ENCODE results near the gene MAGI2.

The MAGI2 gene

DNA sequence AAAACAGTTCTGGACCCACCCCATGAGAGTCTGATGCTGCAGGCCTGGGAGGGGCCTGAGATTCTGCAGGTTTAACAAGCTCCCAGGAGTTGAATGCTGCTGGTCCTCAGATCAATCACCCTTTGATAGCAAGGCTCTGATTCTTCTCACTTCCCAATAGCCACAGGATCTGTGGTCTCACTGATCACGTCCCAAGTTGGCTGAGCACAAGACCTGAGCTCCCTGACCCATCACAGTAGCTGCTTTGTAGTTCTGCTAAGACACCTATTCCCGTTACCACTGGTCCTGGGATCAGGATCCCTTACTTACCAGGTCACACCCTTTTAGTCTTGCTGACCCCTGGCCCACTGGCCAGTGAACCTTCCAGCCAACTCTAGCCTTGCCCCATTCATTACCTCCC lies 1282.1 kb downstream of the MAGI2 start:
- in situ Hi-C loops (cut with MboI; ENCODE audit: low sequenced_read_pairs, unreplicated experiment), result no loop called here
- no peak for DNase-seq (ENCODE audit: low spot score)
- TF ChIP-seq, protein P1, sequence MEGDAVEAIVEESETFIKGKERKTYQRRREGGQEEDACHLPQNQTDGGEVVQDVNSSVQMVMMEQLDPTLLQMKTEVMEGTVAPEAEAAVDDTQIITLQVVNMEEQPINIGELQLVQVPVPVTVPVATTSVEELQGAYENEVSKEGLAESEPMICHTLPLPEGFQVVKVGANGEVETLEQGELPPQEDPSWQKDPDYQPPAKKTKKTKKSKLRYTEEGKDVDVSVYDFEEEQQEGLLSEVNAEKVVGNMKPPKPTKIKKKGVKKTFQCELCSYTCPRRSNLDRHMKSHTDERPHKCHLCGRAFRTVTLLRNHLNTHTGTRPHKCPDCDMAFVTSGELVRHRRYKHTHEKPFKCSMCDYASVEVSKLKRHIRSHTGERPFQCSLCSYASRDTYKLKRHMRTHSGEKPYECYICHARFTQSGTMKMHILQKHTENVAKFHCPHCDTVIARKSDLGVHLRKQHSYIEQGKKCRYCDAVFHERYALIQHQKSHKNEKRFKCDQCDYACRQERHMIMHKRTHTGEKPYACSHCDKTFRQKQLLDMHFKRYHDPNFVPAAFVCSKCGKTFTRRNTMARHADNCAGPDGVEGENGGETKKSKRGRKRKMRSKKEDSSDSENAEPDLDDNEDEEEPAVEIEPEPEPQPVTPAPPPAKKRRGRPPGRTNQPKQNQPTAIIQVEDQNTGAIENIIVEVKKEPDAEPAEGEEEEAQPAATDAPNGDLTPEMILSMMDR (IDR thresholded peaks at IDR 0.05; ENCODE audit: borderline replicate concordance, control extremely low read depth, extremely low read depth, insufficient read depth, missing control alignments), result no peak

- TF ChIP-seq, protein P1 (IDR thresholded peaks at IDR 0.05; ENCODE audit: borderline replicate concordance, control extremely low read depth, extremely low read depth, insufficient read depth, missing control alignments), result no peak
- DNase-seq (ENCODE audit: low spot score), result no peak
These were observed 1282.7 kb downstream of the MAGI2 start for GRCh38 chr7:78170815-78171214.

DNA sequence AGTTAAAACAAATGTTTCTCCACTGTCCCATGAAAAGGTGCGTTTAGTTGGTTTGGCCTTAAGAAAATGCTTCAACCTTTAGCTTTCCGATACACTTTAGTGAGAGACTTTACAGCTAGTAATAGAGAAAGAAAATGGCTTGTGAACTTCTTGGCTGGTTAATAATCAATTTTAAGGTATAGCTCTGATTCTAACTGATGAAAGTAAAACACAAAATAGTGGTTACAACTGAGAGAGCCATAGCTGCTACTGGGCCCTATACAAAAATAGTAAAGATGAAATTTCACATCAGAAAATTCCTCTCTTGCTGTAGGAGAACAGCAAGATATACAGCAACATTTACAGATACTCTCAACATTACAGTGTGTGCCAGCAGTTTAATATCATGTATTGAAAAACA lies 1283.5 kb downstream of the MAGI2 start:
- in situ Hi-C loops (cut with MboI; ENCODE audit: low sequenced_read_pairs, unreplicated experiment), result no loop called here
- TF ChIP-seq, protein P1 (IDR thresholded peaks at IDR 0.05; ENCODE audit: borderline replicate concordance, control extremely low read depth, extremely low read depth, insufficient read depth, missing control alignments), result no peak
- DNase-seq (ENCODE audit: low spot score), result no peak

More at GRCh38 chr7:78170815-78171214, 1282.7 kb downstream of the MAGI2 start:
- in situ Hi-C loops (cut with MboI; ENCODE audit: low sequenced_read_pairs, unreplicated experiment), result no loop called here

DNA sequence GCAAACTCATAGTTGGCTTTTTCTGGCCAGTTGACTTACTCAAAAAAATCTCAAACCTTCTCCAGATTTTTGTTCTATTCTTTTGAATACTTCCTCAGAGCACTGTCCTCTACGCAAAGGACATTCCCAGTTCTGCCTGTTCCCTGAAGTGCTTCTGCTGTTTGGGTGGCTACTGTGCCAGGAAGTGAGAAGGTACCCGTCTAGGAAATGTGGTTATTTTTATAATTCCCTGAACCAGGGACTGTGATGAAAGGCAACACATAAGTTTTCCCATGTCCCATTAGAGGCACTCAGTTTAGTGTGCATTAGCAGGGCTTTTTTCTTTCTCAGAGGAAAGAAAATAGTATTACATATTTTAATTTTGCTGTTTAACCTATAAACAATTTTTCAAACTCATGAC lies 1284.6 kb downstream of the MAGI2 start:
- DNase-seq (ENCODE audit: low spot score), result no peak
- TF ChIP-seq, protein P1 (IDR thresholded peaks at IDR 0.05; ENCODE audit: borderline replicate concordance, control extremely low read depth, extremely low read depth, insufficient read depth, missing control alignments), result no peak
- in situ Hi-C loops (cut with MboI; ENCODE audit: low sequenced_read_pairs, unreplicated experiment), result no loop called here

DNA sequence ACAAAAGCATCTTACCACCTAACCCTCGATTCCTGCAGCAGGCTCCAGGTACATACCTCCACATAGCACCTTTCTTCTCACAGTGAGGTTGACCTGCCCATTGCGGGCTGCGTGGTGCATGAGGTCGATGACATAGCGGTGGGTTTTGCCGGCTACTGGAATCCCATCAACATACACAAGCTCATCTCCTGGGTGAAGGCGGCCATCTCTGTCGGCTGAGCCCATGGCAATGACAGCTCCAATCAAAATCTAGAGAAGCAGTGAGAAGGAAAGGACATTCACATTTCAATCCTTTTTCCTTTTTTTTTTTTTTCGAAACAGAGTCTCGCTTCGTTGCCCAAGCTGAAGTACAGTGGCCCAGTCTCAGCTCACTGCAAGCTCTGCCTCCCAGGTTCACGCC lies 1285.6 kb downstream of the MAGI2 start:
- no peak for DNase-seq (ENCODE audit: low spot score)
- in situ Hi-C loops (cut with MboI; ENCODE audit: low sequenced_read_pairs, unreplicated experiment), result no loop called here
- TF ChIP-seq, protein P1 (IDR thresholded peaks at IDR 0.05; ENCODE audit: borderline replicate concordance, control extremely low read depth, extremely low read depth, insufficient read depth, missing control alignments), result no peak

GRCh38 chr7:78165854-78166253 lies 1287.6 kb downstream of the MAGI2 start:
- TF ChIP-seq, protein P1 (IDR thresholded peaks at IDR 0.05; ENCODE audit: borderline replicate concordance, control extremely low read depth, extremely low read depth, insufficient read depth, missing control alignments), result no peak
- DNase-seq (ENCODE audit: low spot score), result no peak

GRCh38 chr7:78165454-78165853 lies 1288.0 kb downstream of the MAGI2 start:
- in situ Hi-C loops (cut with MboI; ENCODE audit: low sequenced_read_pairs, unreplicated experiment), result no loop called here
- DNase-seq (ENCODE audit: low spot score), result no peak
- TF ChIP-seq, protein P1 (IDR thresholded peaks at IDR 0.05; ENCODE audit: borderline replicate concordance, control extremely low read depth, extremely low read depth, insufficient read depth, missing control alignments), result no peak

More at GRCh38 chr7:78165854-78166253, 1287.6 kb downstream of the MAGI2 start:
- in situ Hi-C loops (cut with MboI; ENCODE audit: low sequenced_read_pairs, unreplicated experiment), result no loop called here

Measured in GM13976 (cell line).